Common myeloid progenitor, CD34-positive (primary cell): ENCODE data around the gene OR2T35.

ENCODE experiments used
- CTCF ChIA-PET: fragments of 350-600 bp; sonication (Branson Sonifier 250); formaldehyde crosslinking; loops from one replicate; lab custom pipeline; 2021; ENCODE audit warnings: antibody characterized with exemption; lab: Charles Lee
- POLR2A ChIA-PET: fragments of 350-600 bp; sonication (Branson Sonifier 250); formaldehyde crosslinking; loops from one replicate; lab custom pipeline; 2021; ENCODE audit warnings: antibody characterized with exemption; lab: Charles Lee
- DNase-seq, 3 donors: peaks; one replicate each; pipeline versions ENCODE4 v3.0.0 to v3.0.0-alpha.2; 2013
- H3K27ac ChIP-seq, 2 experiments: 1 replicate in 1 of 2; 2 replicates in 1 of 2; pipeline ENCODE4 v1.7.0; 2013; ENCODE audit warnings: inconsistent platforms in 2 of 2, low read length in 2 of 2, mild to moderate bottlenecking in 2 of 2, low read depth in 1 of 2, moderate library complexity in 1 of 2; ENCODE audit not compliant: severe bottlenecking in 2 of 2, insufficient read depth in 1 of 2, poor library complexity in 1 of 2
- H3K27me3 ChIP-seq, 5 experiments: replicated peaks in 2 of 5; 1 replicate in 3 of 5; 2 replicates in 2 of 5; pipeline versions ENCODE4 v1.6.1 to v1.7.0; 2013; ENCODE audit warnings: low read length in 4 of 5, mild to moderate bottlenecking in 2 of 5, moderate library complexity in 2 of 5, inconsistent platforms in 1 of 5; ENCODE audit not compliant: insufficient read depth in 5 of 5, control insufficient read depth in 4 of 5
- H3K36me3 ChIP-seq, 4 experiments: 1 replicate in 2 of 4; 2 replicates in 2 of 4; pipeline versions ENCODE4 v1.6.1 to v1.7.0; 2013; ENCODE audit warnings: low read length in 3 of 4, control low read depth in 1 of 4, mild to moderate bottlenecking in 1 of 4; ENCODE audit not compliant: control insufficient read depth in 4 of 4, insufficient read depth in 4 of 4
- H3K4me1 ChIP-seq, 4 experiments: 1 replicate in 3 of 4; 2 replicates in 1 of 4; pipeline versions ENCODE4 v1.6.1 to v1.7.1; 2013; ENCODE audit warnings: low read length in 3 of 4, mild to moderate bottlenecking in 3 of 4, control low read depth in 1 of 4, inconsistent platforms in 1 of 4, moderate library complexity in 1 of 4; ENCODE audit not compliant: control insufficient read depth in 4 of 4, insufficient read depth in 4 of 4; ENCODE audit errors: control extremely low read depth in 1 of 4
- H3K4me3 ChIP-seq, 7 experiments: 1 replicate in 4 of 7; 2 replicates in 3 of 7; pipeline versions ENCODE4 v1.5.1 to v1.7.0; 2013; ENCODE audit warnings: mild to moderate bottlenecking in 7 of 7, low read length in 6 of 7, moderate library complexity in 6 of 7, inconsistent platforms in 2 of 7, low read depth in 2 of 7, control low read depth in 1 of 7; ENCODE audit not compliant: insufficient read depth in 4 of 7, control insufficient read depth in 1 of 7; ENCODE audit errors: extremely low read depth in 1 of 7
- H3K9me3 ChIP-seq, 5 experiments: 1 replicate in 4 of 5; 2 replicates in 1 of 5; pipeline versions ENCODE4 v1.6.1 to v1.7.1; 2013; ENCODE audit warnings: low read length in 4 of 5, mild to moderate bottlenecking in 2 of 5, inconsistent platforms in 1 of 5, low read depth in 1 of 5, moderate library complexity in 1 of 5; ENCODE audit not compliant: control insufficient read depth in 4 of 5, insufficient read depth in 2 of 5; ENCODE audit errors: control extremely low read depth in 1 of 5
- whole genome bisulfite sequencing: methylation state at CpG from one replicate; pipeline ENCODE4 v1.1.5; 2013; ENCODE audit not compliant: insufficient coverage; 5-methylcytosine and 5-hydroxymethylcytosine counted together

Gene OR2T35

GRCh38 chr1:248590055-248590454 is 55.0 kb downstream of the OR2T35 start:
- Histone ChIP-seq H3K4me1 (no peaks in the 10 kb centered on the region), H3K36me3 (no peaks in the 10 kb centered on the region), H3K9me3 (no peaks in the 10 kb centered on the region), H3K27me3 (no peaks in the 10 kb centered on the region), H3K4me3 (no peak overlapping the region), H3K27ac (no peak overlapping the region)
- no peak for DNase-seq
- ChIA-PET POLR2A (no interaction called here), CTCF (no interaction called here)
- 93% methylated on average over 13 of the region's 17 CpGs for WGBS

GRCh38 chr1:248589334-248589733 is 55.7 kb downstream of the OR2T35 start:
- Histone ChIP-seq H3K27ac (no peak overlapping the region), H3K27me3 (no peaks in the 10 kb centered on the region), H3K4me1 (no peaks in the 10 kb centered on the region), H3K9me3 (no peaks in the 10 kb centered on the region), H3K4me3 (no peak overlapping the region), H3K36me3 (no peaks in the 10 kb centered on the region)
- no peak for DNase-seq
- POLR2A ChIA-PET = no interaction called here
- CTCF ChIA-PET = no interaction called here
- WGBS = no CpG with 5 or more reads among the region's 3 CpGs
